Measurements from ENCODE around the gene KDELR3. TPM values are rescaled to one million over a fixed set of nuclear protein-coding genes. Genes with fewer than 3 reads are reported as not detected.

KDELR3 gene
- total RNA-seq, 1 experiment from 2014 or later = 6.4 TPM

- ChIA-PET CTCF (no interaction called here), POLR2A (no interaction called here)
- Mint-ChIP-seq H3K27me3 (ENCODE audit: insufficient read depth, unreplicated experiment) (peaks cover 35% of the 10 kb centered on the region), H3K4me1 (ENCODE audit: insufficient read depth, unreplicated experiment) (no peaks in the 10 kb centered on the region), H3K27ac (ENCODE audit: low read depth, unreplicated experiment) (no peak overlapping the region), H3K4me3 (ENCODE audit: unreplicated experiment) (no peak overlapping the region), H3K9me3 (ENCODE audit: unreplicated experiment) (no peaks in the 10 kb centered on the region), H3K36me3 (ENCODE audit: insufficient read depth, unreplicated experiment) (no peaks in the 10 kb centered on the region)
- DNase-seq (ENCODE audit: unreplicated experiment) = no peak
- TF ChIP-seq, protein P1, sequence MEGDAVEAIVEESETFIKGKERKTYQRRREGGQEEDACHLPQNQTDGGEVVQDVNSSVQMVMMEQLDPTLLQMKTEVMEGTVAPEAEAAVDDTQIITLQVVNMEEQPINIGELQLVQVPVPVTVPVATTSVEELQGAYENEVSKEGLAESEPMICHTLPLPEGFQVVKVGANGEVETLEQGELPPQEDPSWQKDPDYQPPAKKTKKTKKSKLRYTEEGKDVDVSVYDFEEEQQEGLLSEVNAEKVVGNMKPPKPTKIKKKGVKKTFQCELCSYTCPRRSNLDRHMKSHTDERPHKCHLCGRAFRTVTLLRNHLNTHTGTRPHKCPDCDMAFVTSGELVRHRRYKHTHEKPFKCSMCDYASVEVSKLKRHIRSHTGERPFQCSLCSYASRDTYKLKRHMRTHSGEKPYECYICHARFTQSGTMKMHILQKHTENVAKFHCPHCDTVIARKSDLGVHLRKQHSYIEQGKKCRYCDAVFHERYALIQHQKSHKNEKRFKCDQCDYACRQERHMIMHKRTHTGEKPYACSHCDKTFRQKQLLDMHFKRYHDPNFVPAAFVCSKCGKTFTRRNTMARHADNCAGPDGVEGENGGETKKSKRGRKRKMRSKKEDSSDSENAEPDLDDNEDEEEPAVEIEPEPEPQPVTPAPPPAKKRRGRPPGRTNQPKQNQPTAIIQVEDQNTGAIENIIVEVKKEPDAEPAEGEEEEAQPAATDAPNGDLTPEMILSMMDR (IDR thresholded peaks at IDR 0.05; ENCODE audit: unreplicated experiment) = no peak
- no TSS peak for BruUV-seq (replicated peaks)
- intact Hi-C loops (cut with micrococcal nuclease) = no loop called here
These were observed 7.5 kb upstream of the KDELR3 start for GRCh38 chr22:38460426-38460840.

GRCh38 chr22:38461057-38461413 lies 6.9 kb upstream of the KDELR3 start:
- no peaks in the 10 kb centered on the region for H3K9me3 Mint-ChIP-seq (ENCODE audit: unreplicated experiment)
- POLR2A ChIA-PET = no interaction called here
- TF ChIP-seq, protein P1 (IDR thresholded peaks at IDR 0.05; ENCODE audit: unreplicated experiment) = no peak
- H3K27ac Mint-ChIP-seq (ENCODE audit: low read depth, unreplicated experiment) = no peak overlapping the region
- H3K36me3 Mint-ChIP-seq (ENCODE audit: insufficient read depth, unreplicated experiment) = no peaks in the 10 kb centered on the region
- H3K4me1 Mint-ChIP-seq (ENCODE audit: insufficient read depth, unreplicated experiment) = no peaks in the 10 kb centered on the region
- no peak for DNase-seq (ENCODE audit: unreplicated experiment)
- no TSS peak for BruUV-seq (replicated peaks)
- H3K4me3 Mint-ChIP-seq (ENCODE audit: unreplicated experiment) = peak overlapping the region; percentile 43
- CTCF ChIA-PET = no interaction called here
- intact Hi-C loops (cut with micrococcal nuclease) = no loop called here
- H3K27me3 Mint-ChIP-seq (ENCODE audit: insufficient read depth, unreplicated experiment) = peaks cover 29% of the 10 kb centered on the region

GRCh38 chr22:38461414-38462081 lies 6.3 kb upstream of the KDELR3 start:
- TF ChIP-seq, protein P1 (IDR thresholded peaks at IDR 0.05; ENCODE audit: unreplicated experiment) = no peak
- CTCF ChIA-PET = interaction anchor here (0.9 kb wide), 1 partner anchor 29 kb away, joined by 5 read pairs; no protein-coding TSS in a partner anchor
- BruUV-seq (replicated peaks) = no TSS peak
- Mint-ChIP-seq H3K4me3 (ENCODE audit: unreplicated experiment) (peak overlapping the region; percentile 43), H3K4me1 (ENCODE audit: insufficient read depth, unreplicated experiment) (no peaks in the 10 kb centered on the region), H3K27ac (ENCODE audit: low read depth, unreplicated experiment) (no peak overlapping the region), H3K27me3 (ENCODE audit: insufficient read depth, unreplicated experiment) (peaks cover 24% of the 10 kb centered on the region), H3K9me3 (ENCODE audit: unreplicated experiment) (no peaks in the 10 kb centered on the region), H3K36me3 (ENCODE audit: insufficient read depth, unreplicated experiment) (no peaks in the 10 kb centered on the region)
- peak; percentile 78 for DNase-seq (ENCODE audit: unreplicated experiment)
- POLR2A ChIA-PET = interaction anchor here (0.7 kb wide), 1 partner anchor 36 kb away, joined by 3 read pairs; no protein-coding TSS in a partner anchor
- intact Hi-C loops (cut with micrococcal nuclease) = no loop called here

DNA sequence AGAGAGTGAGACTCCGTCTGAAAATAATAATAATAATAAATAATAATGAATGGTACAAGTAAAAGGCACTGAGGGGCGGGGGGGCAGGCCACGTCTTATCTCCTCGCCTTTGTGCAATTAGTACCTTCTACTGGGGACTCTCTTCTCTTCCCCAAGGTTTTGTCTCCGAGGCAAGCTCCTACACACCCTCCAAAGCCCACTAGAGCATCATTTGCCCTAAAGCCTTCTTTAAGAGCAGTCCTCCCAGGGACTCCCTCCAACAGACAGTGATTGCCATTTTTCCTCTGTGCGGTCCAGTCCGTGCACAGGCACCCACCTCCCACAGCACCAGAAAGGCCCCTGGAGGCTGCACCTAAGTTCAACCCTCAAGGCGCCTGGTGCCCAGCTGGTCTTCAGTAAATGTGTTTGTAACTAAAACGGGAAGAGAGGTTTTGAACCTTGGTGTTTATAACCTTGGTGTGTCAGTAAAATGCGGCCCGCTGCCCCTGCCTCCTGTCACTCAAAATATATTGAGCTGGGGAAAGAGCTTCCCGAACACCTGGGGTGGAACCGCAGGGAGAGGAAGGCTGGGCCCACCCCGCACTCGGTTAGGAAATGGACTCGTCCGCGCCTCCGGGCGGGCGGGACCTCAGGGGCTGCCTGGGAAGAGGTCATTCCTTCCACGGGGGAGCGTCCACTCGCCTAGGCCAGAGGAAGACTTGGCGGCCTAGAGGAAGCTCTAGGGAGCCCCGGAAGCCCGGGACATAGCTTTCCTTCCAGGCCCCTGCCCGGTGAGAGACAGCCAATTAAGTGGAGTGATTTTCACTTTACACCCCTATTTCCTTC lies 4.7 kb upstream of the KDELR3 start:
- BruUV-seq (replicated peaks) = no TSS peak
- intact Hi-C loops (cut with micrococcal nuclease) = no loop called here

More for the DNA sequence above, 4.7 kb upstream of the KDELR3 start:
- Mint-ChIP-seq H3K4me3 (ENCODE audit: unreplicated experiment) (no peak overlapping the region), H3K9me3 (ENCODE audit: unreplicated experiment) (no peaks in the 10 kb centered on the region), H3K27ac (ENCODE audit: low read depth, unreplicated experiment) (no peak overlapping the region), H3K4me1 (ENCODE audit: insufficient read depth, unreplicated experiment) (no peaks in the 10 kb centered on the region), H3K27me3 (ENCODE audit: insufficient read depth, unreplicated experiment) (peaks cover 24% of the 10 kb centered on the region), H3K36me3 (ENCODE audit: insufficient read depth, unreplicated experiment) (no peaks in the 10 kb centered on the region)
- ChIA-PET POLR2A (no interaction called here), CTCF (interaction anchor here (0.6 kb wide), 1 partner anchor 27 kb away, joined by 3 read pairs; no protein-coding TSS in a partner anchor)
- no peak for DNase-seq (ENCODE audit: unreplicated experiment)
- TF ChIP-seq, protein P1 (IDR thresholded peaks at IDR 0.05; ENCODE audit: unreplicated experiment) = no peak
